GM12878 (cell line): ENCODE measurements around the gene RBM48. TPM values are rescaled to one million over a fixed set of nuclear protein-coding genes. Genes with fewer than 3 reads are reported as not detected.

Experiments
- IRF4 ChIP-seq: IDR thresholded peaks from 2 replicates; pipeline ENCODE4 v1.6.1; 2011; ENCODE audit warnings: low read depth, low read length
- POLR2AphosphoS2 ChIP-seq: IDR thresholded peaks from 2 replicates; pipeline ENCODE4 v1.6.1; 2011; ENCODE audit warnings: low read depth, mild to moderate bottlenecking, low read length, improper control_type of control experiment, moderate library complexity
- SMAD1 ChIP-seq: fragments of 450-650 bp; IDR thresholded peaks from 2 replicates; pipeline ENCODE4 v1.6.1; 2018; ENCODE audit warnings: mild to moderate bottlenecking, low read depth; ENCODE audit not compliant: partially characterized antibody
- SRF ChIP-seq, 2 experiments: IDR thresholded peaks; 2 replicates each; pipeline ENCODE4 v1.6.1; 2011; ENCODE audit warnings: low read depth in 2 of 2, low read length in 2 of 2, mild to moderate bottlenecking in 1 of 2, moderate library complexity in 1 of 2
- polyA plus RNA-seq, 11 experiments: library from polyadenylated mRNA; depleted of rRNA in 4 of 11; unstranded in 6 of 11; stranded (reverse) in 5 of 11; fragments of >200 nt; fragmentation: Nextera tagmentation in 4 of 11; fragmentation: Illumina TruSeq in 1 of 11; extraction: Ambion mirVana in 4 of 11; extraction: Trizol in 1 of 11; gene quantifications; 1 replicate in 1 of 11; 2 replicates in 10 of 11; pipeline versions ENCODE4 v1.2.1 to v1.2.3, GENCODE V29; 2011 to 2016; ENCODE audit warnings: inconsistent platforms in 2 of 11, missing spikeins in 2 of 11, low read depth in 1 of 11
- total RNA-seq, 4 experiments: library from RNA; depleted of rRNA in 3 of 4; stranded (reverse); fragments of >200 nt in 3 of 4; fragmentation: Illumina TruSeq in 1 of 4; extraction: Trizol in 1 of 4; gene quantifications; 2 replicates each; pipeline versions ENCODE4 v1.2.1 to v1.2.3, GENCODE V29; 2013 to 2021
- TF ChIP-seq, protein P1 (sequence below): fragments of 450-650 bp; IDR thresholded peaks from 2 replicates; pipeline ENCODE4 v1.6.1; 2017; ENCODE audit warnings: antibody characterized with exemption, mild to moderate bottlenecking, moderate library complexity
- TF ChIP-seq, protein P2 (sequence below): IDR thresholded peaks from 2 replicates; pipeline ENCODE4 v1.6.1; 2012; ENCODE audit warnings: low read depth, low read length, improper control_type of control experiment
- TF ChIP-seq, protein P3 (sequence below): fragments of 450-650 bp; formaldehyde crosslinking; IDR thresholded peaks from 2 replicates; pipeline ENCODE4 v1.4.0; 2022; ENCODE audit warnings: mild to moderate bottlenecking, moderate library complexity

RBM48 gene
- total and polyA plus RNA-seq, 10 of the 15 experiments (the other 5 are each of a cell fraction or from before 2014, with no cell fraction given), result 8.5 to 14.7 (median 11.6) TPM

DNA sequence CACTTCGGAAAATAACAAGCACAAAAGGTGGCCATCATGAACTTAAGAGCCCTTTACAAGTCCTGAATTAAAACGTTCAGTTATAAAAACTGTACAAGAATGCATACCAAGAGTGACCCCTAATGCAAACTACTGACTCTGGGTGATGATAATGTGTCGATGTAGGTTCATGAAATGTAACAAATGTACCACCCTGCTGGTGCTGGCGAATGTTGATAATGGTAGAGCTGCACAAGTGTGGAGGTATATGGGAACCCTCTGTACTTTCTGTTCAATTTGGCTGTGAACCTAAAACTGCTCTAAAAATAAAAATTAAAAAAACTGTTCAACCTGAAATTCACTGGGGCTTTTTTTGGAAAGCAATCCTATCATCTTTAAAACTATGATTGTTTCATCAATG, 58.2 kb downstream of the RBM48 start (continued):
- TF ChIP-seq, protein P1, sequence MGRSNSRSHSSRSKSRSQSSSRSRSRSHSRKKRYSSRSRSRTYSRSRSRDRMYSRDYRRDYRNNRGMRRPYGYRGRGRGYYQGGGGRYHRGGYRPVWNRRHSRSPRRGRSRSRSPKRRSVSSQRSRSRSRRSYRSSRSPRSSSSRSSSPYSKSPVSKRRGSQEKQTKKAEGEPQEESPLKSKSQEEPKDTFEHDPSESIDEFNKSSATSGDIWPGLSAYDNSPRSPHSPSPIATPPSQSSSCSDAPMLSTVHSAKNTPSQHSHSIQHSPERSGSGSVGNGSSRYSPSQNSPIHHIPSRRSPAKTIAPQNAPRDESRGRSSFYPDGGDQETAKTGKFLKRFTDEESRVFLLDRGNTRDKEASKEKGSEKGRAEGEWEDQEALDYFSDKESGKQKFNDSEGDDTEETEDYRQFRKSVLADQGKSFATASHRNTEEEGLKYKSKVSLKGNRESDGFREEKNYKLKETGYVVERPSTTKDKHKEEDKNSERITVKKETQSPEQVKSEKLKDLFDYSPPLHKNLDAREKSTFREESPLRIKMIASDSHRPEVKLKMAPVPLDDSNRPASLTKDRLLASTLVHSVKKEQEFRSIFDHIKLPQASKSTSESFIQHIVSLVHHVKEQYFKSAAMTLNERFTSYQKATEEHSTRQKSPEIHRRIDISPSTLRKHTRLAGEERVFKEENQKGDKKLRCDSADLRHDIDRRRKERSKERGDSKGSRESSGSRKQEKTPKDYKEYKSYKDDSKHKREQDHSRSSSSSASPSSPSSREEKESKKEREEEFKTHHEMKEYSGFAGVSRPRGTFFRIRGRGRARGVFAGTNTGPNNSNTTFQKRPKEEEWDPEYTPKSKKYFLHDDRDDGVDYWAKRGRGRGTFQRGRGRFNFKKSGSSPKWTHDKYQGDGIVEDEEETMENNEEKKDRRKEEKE, result no peak
- TF ChIP-seq, protein P2, sequence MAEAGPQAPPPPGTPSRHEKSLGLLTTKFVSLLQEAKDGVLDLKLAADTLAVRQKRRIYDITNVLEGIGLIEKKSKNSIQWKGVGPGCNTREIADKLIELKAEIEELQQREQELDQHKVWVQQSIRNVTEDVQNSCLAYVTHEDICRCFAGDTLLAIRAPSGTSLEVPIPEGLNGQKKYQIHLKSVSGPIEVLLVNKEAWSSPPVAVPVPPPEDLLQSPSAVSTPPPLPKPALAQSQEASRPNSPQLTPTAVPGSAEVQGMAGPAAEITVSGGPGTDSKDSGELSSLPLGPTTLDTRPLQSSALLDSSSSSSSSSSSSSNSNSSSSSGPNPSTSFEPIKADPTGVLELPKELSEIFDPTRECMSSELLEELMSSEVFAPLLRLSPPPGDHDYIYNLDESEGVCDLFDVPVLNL, result no peak
- TF ChIP-seq SMAD1 (no peak), POLR2AphosphoS2 (no peak), IRF4 (no peak), SRF (IDR thresholded peaks at IDR 0.05; ENCODE audit: low read depth in 2 of 2, low read length in 2 of 2) (no peak)
- TF ChIP-seq, protein P3, sequence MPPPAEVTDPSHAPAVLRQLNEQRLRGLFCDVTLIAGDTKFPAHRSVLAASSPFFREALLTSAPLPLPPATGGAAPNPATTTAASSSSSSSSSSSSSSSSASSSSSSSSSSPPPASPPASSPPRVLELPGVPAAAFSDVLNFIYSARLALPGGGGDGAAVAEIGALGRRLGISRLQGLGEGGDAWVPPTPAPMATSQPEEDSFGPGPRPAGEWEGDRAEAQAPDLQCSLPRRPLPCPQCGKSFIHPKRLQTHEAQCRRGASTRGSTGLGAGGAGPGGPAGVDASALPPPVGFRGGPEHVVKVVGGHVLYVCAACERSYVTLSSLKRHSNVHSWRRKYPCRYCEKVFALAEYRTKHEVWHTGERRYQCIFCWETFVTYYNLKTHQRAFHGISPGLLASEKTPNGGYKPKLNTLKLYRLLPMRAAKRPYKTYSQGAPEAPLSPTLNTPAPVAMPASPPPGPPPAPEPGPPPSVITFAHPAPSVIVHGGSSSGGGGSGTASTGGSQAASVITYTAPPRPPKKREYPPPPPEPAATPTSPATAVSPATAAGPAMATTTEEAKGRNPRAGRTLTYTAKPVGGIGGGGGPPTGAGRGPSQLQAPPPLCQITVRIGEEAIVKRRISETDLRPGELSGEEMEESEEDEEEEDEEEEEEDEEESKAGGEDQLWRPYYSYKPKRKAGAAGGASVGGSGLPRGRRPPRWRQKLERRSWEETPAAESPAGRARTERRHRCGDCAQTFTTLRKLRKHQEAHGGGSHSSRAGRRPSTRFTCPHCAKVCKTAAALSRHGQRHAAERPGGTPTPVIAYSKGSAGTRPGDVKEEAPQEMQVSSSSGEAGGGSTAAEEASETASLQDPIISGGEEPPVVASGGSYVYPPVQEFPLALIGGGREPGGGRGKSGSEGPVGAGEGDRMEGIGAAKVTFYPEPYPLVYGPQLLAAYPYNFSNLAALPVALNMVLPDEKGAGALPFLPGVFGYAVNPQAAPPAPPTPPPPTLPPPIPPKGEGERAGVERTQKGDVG (CRISPR knock-in tag), result no peak

Other genes starting within 250 kb of the RBM48 start
- gene GATAD1, start 81.3 kb upstream of the RBM48 start, total RNA-seq (2014; rRNA removed), result 18.4 and 20.7 TPM in 2 replicates
- gene GATAD1, start 81.3 kb upstream of the RBM48 start, total RNA-seq (2014; rRNA removed; fragmentation: Illumina TruSeq; extraction: Trizol), result 16.0 and 17.0 TPM in 2 replicates
- gene GATAD1, start 81.3 kb upstream of the RBM48 start, total RNA-seq (2021), result 11.9 and 12.4 TPM in 2 replicates
- gene GATAD1, start 81.3 kb upstream of the RBM48 start, polyA plus RNA-seq (2011; rRNA removed), result 45.2 and 52.2 TPM in 2 replicates
- gene GATAD1, start 81.3 kb upstream of the RBM48 start, polyA plus RNA-seq (2014; fragmentation: Illumina TruSeq; extraction: Trizol), result 19.8 and 25.5 TPM in 2 replicates
- gene GATAD1, start 81.3 kb upstream of the RBM48 start, polyA plus RNA-seq (2014; fragmentation: Nextera tagmentation; extraction: Ambion mirVana), result 1 to 10 TPM; 5.5 to 6.6 TPM
- gene GATAD1, start 81.3 kb upstream of the RBM48 start, polyA plus RNA-seq (2014; rRNA removed), result 15.9 and 18.7 TPM in 2 replicates
- gene GATAD1, start 81.3 kb upstream of the RBM48 start, polyA plus RNA-seq (2016; fragmentation: Nextera tagmentation; extraction: Ambion mirVana), result 1 to 10 TPM; 8.9 to 9.1 TPM
- gene ERVW-1, start 50.8 kb upstream of the RBM48 start, total RNA-seq (2014; rRNA removed), result not detected in 2 replicates
- not detected in 2 replicates for gene ERVW-1, start 50.8 kb upstream of the RBM48 start, total RNA-seq (2014; rRNA removed; fragmentation: Illumina TruSeq; extraction: Trizol)
- not detected in 2 replicates for gene ERVW-1, start 50.8 kb upstream of the RBM48 start, total RNA-seq (2021)
- gene ERVW-1, start 50.8 kb upstream of the RBM48 start, polyA plus RNA-seq (2011; rRNA removed), result not detected in 2 replicates
- gene ERVW-1, start 50.8 kb upstream of the RBM48 start, polyA plus RNA-seq (2014; fragmentation: Illumina TruSeq; extraction: Trizol), result not detected in 2 replicates
- not detected for gene ERVW-1, start 50.8 kb upstream of the RBM48 start, polyA plus RNA-seq (2014; fragmentation: Nextera tagmentation; extraction: Ambion mirVana)
- gene ERVW-1, start 50.8 kb upstream of the RBM48 start, polyA plus RNA-seq (2014; rRNA removed), result not detected in 2 replicates
- gene ERVW-1, start 50.8 kb upstream of the RBM48 start, polyA plus RNA-seq (2016; fragmentation: Nextera tagmentation; extraction: Ambion mirVana), result under 1 TPM in 1 of 2 experiments, not detected in 1; 0.05 TPM
- gene PEX1, start 275 bp upstream of the RBM48 start, total RNA-seq (2014; rRNA removed), result 14.7 and 15.3 TPM in 2 replicates
- gene PEX1, start 275 bp upstream of the RBM48 start, total RNA-seq (2014; rRNA removed; fragmentation: Illumina TruSeq; extraction: Trizol), result 17.8 and 20.3 TPM in 2 replicates
- gene PEX1, start 275 bp upstream of the RBM48 start, total RNA-seq (2021), result 10.3 and 10.6 TPM in 2 replicates
- gene PEX1, start 275 bp upstream of the RBM48 start, polyA plus RNA-seq (2011; rRNA removed), result 22.9 and 35.3 TPM in 2 replicates
- 19.5 and 24.1 TPM in 2 replicates for gene PEX1, start 275 bp upstream of the RBM48 start, polyA plus RNA-seq (2014; fragmentation: Illumina TruSeq; extraction: Trizol)
- 1 to 10 TPM; 6.7 to 6.8 TPM for gene PEX1, start 275 bp upstream of the RBM48 start, polyA plus RNA-seq (2014; fragmentation: Nextera tagmentation; extraction: Ambion mirVana)
- gene PEX1, start 275 bp upstream of the RBM48 start, polyA plus RNA-seq (2014; rRNA removed), result 12.2 and 16.1 TPM in 2 replicates
- gene PEX1, start 275 bp upstream of the RBM48 start, polyA plus RNA-seq (2016; fragmentation: Nextera tagmentation; extraction: Ambion mirVana), result 10 to 100 TPM; 14.3 to 17.7 TPM
- gene FAM133B, start 61.6 kb downstream of the RBM48 start, total RNA-seq (2014; rRNA removed), result 19.9 and 27.6 TPM in 2 replicates
- 48.9 and 49.5 TPM in 2 replicates for gene FAM133B, start 61.6 kb downstream of the RBM48 start, total RNA-seq (2014; rRNA removed; fragmentation: Illumina TruSeq; extraction: Trizol)
- gene FAM133B, start 61.6 kb downstream of the RBM48 start, total RNA-seq (2021), result 20.8 and 23.7 TPM in 2 replicates
- 47.1 and 68.8 TPM in 2 replicates for gene FAM133B, start 61.6 kb downstream of the RBM48 start, polyA plus RNA-seq (2011; rRNA removed)
- gene FAM133B, start 61.6 kb downstream of the RBM48 start, polyA plus RNA-seq (2014; fragmentation: Illumina TruSeq; extraction: Trizol), result 40.0 and 52.8 TPM in 2 replicates
- 10 to 100 TPM; 31.0 to 39.7 TPM for gene FAM133B, start 61.6 kb downstream of the RBM48 start, polyA plus RNA-seq (2014; fragmentation: Nextera tagmentation; extraction: Ambion mirVana)
- 18.6 and 21.3 TPM in 2 replicates for gene FAM133B, start 61.6 kb downstream of the RBM48 start, polyA plus RNA-seq (2014; rRNA removed)
- gene FAM133B, start 61.6 kb downstream of the RBM48 start, polyA plus RNA-seq (2016; fragmentation: Nextera tagmentation; extraction: Ambion mirVana), result 10 to 100 TPM; 31.3 to 35.3 TPM